ENCODE data around the gene TIGIT. TPM values are rescaled to one million over a fixed set of nuclear protein-coding genes. Genes with fewer than 3 reads are reported as not detected.

The TIGIT gene
- not detected in 2 replicates for total RNA-seq
- long read RNA-seq = 0 reads

GRCh38 chr3:114293838-114294535 is at the start of gene TIGIT:
Gene TIGIT (plus strand): TSS chr3:114294028. CDS start chr3:114294062, 34 bp downstream.
- no peak for DNase-seq (ENCODE audit: low spot score, unreplicated experiment)
- Mint-ChIP-seq H3K9me3 (ENCODE audit: low read depth) (no peaks in the 10 kb centered on the region), H3K27me3 (no peaks in the 10 kb centered on the region), H3K27ac (no peak within 1 kb of the TSS), H3K4me3 (ENCODE audit: low read depth) (no peak within 1 kb of the TSS), H3K36me3 (ENCODE audit: insufficient read depth) (no peaks in the 10 kb centered on the region), H3K4me1 (ENCODE audit: low read depth) (peaks cover 2% of the 10 kb centered on the region)
- TF ChIP-seq CTCF (IDR thresholded peaks at IDR 0.05; ENCODE audit: unreplicated experiment) = no peak

DNA sequence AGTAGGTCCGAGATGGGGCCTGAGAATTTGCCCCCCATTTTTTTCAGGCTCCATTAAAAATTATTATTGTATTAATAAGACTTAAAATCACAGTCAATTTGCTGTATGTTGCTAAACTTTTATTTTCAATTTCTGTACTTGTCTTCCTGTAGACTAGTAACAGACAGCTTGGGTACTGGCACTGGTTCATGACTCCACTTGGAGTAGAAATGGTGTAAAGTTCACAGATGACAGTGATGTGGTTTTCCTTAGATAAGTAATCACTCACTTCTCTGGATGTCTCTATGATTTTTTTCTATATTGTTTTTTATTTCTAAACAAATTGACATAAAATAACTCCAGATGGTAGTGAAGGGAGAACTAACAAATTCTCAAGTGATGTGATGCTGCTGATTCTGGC is 40.9 kb upstream of the TIGIT start:
- no peak for TF ChIP-seq CTCF (IDR thresholded peaks at IDR 0.05; ENCODE audit: unreplicated experiment)
- no peak for DNase-seq (ENCODE audit: low spot score, unreplicated experiment)
- no peaks in the 10 kb centered on the region for H3K27me3 Mint-ChIP-seq
- no peaks in the 10 kb centered on the region for H3K4me1 Mint-ChIP-seq (ENCODE audit: low read depth)
- H3K4me3 Mint-ChIP-seq (ENCODE audit: low read depth) = no peak overlapping the region
- H3K36me3 Mint-ChIP-seq (ENCODE audit: insufficient read depth) = no peaks in the 10 kb centered on the region
- no peak overlapping the region for H3K27ac Mint-ChIP-seq
- peaks cover 9% of the 10 kb centered on the region for H3K9me3 Mint-ChIP-seq (ENCODE audit: low read depth)

GRCh38 chr3:114253505-114253904 is 40.3 kb upstream of the TIGIT start:
- no peaks in the 10 kb centered on the region for H3K4me1 Mint-ChIP-seq (ENCODE audit: low read depth)
- H3K27me3 Mint-ChIP-seq = no peaks in the 10 kb centered on the region
- DNase-seq (ENCODE audit: low spot score, unreplicated experiment) = no peak
- H3K9me3 Mint-ChIP-seq (ENCODE audit: low read depth) = peaks cover 12% of the 10 kb centered on the region
- no peak overlapping the region for H3K27ac Mint-ChIP-seq
- H3K36me3 Mint-ChIP-seq (ENCODE audit: insufficient read depth) = no peaks in the 10 kb centered on the region
- H3K4me3 Mint-ChIP-seq (ENCODE audit: low read depth) = no peak overlapping the region
- no peak for TF ChIP-seq CTCF (IDR thresholded peaks at IDR 0.05; ENCODE audit: unreplicated experiment)

- DNase-seq (ENCODE audit: low spot score, unreplicated experiment) = no peak
- Mint-ChIP-seq H3K27me3 (no peaks in the 10 kb centered on the region), H3K27ac (no peak overlapping the region), H3K36me3 (ENCODE audit: insufficient read depth) (no peaks in the 10 kb centered on the region), H3K4me3 (ENCODE audit: low read depth) (no peak overlapping the region), H3K4me1 (ENCODE audit: low read depth) (no peaks in the 10 kb centered on the region), H3K9me3 (ENCODE audit: low read depth) (peaks cover 29% of the 10 kb centered on the region)
- TF ChIP-seq CTCF (IDR thresholded peaks at IDR 0.05; ENCODE audit: unreplicated experiment) = no peak
Observed at GRCh38 chr3:114259566-114259965, 34.3 kb upstream of the TIGIT start.

- H3K36me3 Mint-ChIP-seq (ENCODE audit: insufficient read depth) = no peaks in the 10 kb centered on the region
- no peaks in the 10 kb centered on the region for H3K27me3 Mint-ChIP-seq
- no peak for DNase-seq (ENCODE audit: low spot score, unreplicated experiment)
- no peak for TF ChIP-seq CTCF (IDR thresholded peaks at IDR 0.05; ENCODE audit: unreplicated experiment)
- H3K4me3 Mint-ChIP-seq (ENCODE audit: low read depth) = no peak overlapping the region
- H3K4me1 Mint-ChIP-seq (ENCODE audit: low read depth) = no peaks in the 10 kb centered on the region
- peaks cover 29% of the 10 kb centered on the region for H3K9me3 Mint-ChIP-seq (ENCODE audit: low read depth)
- H3K27ac Mint-ChIP-seq = no peak overlapping the region
Observed at GRCh38 chr3:114260152-114260551, 33.7 kb upstream of the TIGIT start.

Data from progenitor cell of endocrine pancreas (in vitro differentiated cells).